HG03565 (cell line): ENCODE results near the gene MKNK2.
"Not testable (repeated sequence)": the region's sequence is repeated elsewhere in the genome, so short reads cannot be mapped to it uniquely, and the experiment has no call there.

Experiments
- ATAC-seq: cut with Tn5 transposase; IDR thresholded peaks from one replicate; pipeline ENCODE4 v1.9.1; 2021; ENCODE audit warnings: mild to moderate bottlenecking, moderate library complexity; ENCODE audit not compliant: unreplicated experiment

MKNK2 gene

GRCh38 chr19:2050991-2051772 lies at the start of gene MKNK2:
Gene MKNK2 (minus strand): TSS chr19:2051244. CDS start chr19:2050851, 393 bp downstream.
- peak; percentile 42 for ATAC-seq

- no peak for ATAC-seq
These were observed 49.6 kb upstream of the MKNK2 start for GRCh38 chr19:2100719-2101061.

GRCh38 chr19:2099937-2100718 lies 49.1 kb upstream of the MKNK2 start:
- ATAC-seq: no peak

- no peak for ATAC-seq
These were observed 48.0 kb upstream of the MKNK2 start for GRCh38 chr19:2099054-2099501.

GRCh38 chr19:2097886-2098327 lies 46.9 kb upstream of the MKNK2 start:
- no peak for ATAC-seq

DNA sequence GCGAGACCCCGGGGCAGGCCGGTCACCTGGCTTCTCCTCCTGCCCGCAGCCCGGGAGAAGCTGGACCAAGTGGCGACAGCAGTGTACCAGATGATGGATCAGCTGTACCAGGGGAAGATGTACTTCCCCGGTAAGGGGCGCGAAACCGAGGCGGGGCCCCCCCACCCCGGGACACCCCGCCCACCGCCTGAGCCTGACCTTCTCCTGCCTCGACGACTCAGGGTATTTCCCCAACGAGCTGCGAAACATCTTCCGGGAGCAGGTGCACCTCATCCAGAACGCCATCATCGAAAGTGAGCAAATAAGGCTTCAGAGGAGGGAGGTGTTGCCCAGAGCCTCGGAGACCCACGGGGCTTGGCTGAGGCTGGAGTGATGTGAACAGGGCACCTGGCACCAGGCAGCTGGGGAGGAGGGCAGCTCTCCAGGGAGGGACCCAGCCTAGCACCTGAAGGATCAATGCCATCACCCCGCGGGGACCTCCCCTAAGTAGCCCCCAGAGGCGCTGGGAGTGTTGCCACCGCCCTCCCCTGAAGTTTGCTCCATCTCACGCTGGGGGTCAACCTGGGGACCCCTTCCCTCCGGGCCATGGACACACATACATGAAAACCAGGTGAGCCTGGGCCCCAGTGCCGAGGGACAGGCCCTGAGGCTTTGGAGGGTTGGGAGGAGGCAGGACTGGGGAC lies 46.3 kb upstream of the MKNK2 start:
- no peak for ATAC-seq

- peak; percentile 53 for ATAC-seq
These were observed 45.6 kb upstream of the MKNK2 start, which contains the start of gene IZUMO4 for GRCh38 chr19:2096480-2097202. Gene IZUMO4 (plus strand): TSS chr19:2096915. CDS start chr19:2096946, 31 bp downstream.

- ATAC-seq: peak; percentile 29
These were observed 45.0 kb upstream of the MKNK2 start, which contains the start of gene MOB3A for GRCh38 chr19:2096034-2096479. Gene MOB3A (minus strand): TSS chr19:2096326. CDS start chr19:2078560, 17,766 bp downstream.

GRCh38 chr19:2091926-2092525 lies 41.0 kb upstream of the MKNK2 start:
- not testable (repeated sequence) for ATAC-seq

GRCh38 chr19:2089727-2090053 lies 38.6 kb upstream of the MKNK2 start:
- no peak for ATAC-seq

DNA sequence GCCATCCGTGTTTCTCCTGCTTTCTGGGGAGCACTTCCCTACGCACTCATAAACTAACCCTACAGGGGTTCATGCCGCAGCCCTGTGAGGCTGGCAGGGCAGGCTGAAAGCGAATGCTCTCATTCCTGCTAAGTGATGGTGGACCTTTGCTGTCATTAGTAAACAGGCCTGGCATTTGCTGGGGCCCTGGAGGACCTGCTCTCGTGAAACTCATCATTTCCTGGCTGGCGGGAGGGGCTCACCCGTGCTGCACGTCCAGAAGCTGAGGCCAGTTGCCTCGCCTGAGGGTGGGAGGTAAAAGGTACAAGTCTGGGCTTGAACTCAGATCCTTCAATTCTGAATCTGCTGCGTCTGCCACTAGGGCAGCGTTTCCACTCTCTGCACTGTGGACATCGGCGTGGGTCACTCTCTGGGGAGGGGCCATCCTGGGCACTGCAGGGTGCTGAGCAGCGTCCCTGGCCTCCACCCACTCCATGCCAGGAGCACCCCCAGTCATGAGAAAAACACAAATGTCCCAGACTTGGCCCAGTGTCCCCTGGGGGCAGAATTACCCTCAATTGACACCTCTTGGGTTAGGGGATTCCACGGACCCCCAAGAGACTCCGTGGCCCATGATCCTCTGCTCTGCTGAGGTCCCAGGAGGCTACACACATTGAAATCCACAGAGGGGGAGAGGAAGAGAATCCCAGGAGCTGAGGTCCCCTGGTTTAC lies 38.1 kb upstream of the MKNK2 start:
- ATAC-seq: no peak

DNA sequence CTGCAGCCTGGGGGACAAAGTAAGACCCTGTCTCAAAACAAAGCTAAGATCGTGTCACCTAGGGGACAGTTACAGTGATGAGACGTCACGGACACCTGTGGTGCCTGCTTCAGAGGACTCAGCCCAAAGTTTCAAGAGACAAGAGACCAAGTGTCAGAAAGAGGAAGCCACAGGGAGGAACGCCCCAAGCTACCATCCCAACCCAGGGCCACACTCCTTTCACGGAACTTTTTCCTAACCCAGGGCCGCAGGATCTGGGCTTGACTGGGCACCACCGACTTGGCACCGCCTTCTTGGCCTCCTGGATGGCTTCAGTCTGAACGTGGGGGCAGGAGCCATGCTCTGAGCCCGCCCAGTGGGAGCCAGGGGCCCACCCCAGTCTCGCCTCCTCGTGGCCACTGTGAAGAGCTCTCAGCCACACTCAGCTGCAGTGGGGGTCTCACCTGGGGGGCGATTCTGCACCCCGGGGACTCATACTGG lies 36.6 kb upstream of the MKNK2 start:
- ATAC-seq: no peak

GRCh38 chr19:2086695-2087620 lies 35.9 kb upstream of the MKNK2 start:
- ATAC-seq: not testable (repeated sequence)

GRCh38 chr19:2084993-2085720 lies 34.1 kb upstream of the MKNK2 start:
- peak; percentile 42 for ATAC-seq

- ATAC-seq: no peak
These were observed 32.3 kb upstream of the MKNK2 start for GRCh38 chr19:2083174-2083854.

DNA sequence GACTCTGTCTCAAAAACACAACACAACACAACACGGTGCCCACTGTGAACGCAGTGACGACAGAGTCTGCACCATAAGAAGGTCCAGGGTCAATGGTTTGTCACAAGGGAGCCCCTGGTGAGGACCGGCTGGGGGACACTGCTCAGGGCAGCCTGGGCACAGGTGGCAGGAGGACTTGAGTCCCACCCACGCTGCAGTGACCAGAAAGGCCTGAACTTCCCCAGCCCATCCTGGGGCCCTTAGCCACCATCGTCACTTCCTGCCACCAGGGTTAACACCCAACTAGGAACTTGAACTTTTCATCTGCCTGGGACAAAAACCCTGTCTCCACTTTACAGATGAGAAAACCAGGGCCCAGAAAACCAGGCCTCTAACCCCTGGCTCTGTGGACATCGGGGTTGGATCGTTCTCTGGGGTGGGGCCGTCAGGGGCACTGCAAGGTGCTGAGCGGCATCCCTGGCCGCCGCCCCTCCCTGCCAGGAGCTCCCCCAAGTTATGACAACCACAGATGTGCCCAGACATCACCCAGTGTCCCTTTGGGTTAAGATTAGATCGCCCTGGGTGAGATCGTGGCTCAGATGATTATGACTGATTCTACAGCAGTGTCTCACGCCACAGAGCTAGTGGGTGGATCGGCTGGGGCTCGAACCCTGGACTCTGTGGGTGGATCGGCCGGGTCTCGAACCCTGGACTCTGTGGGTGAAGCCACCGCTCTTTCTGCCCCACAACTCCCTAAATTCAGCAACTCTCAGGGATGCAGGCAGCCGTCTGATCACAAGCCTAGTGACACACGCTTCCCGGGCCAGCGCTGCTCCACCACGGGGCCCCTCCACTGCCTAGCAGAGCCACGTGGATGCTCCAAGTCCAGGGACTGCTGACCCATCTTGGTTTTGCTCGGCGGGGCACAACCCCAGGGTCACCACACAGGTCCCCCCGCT lies 31.1 kb upstream of the MKNK2 start:
- no peak for ATAC-seq
